Superior temporal gyrus (tissue), 1 donor: ENCODE data around the gene QPCTL.
"Not testable (repeated sequence)": the region's sequence is repeated elsewhere in the genome, so short reads cannot be mapped to it uniquely, and the experiment has no call there.

ENCODE experiments used
- DNase-seq: peaks from one replicate; pipeline ENCODE4 v3.0.0-alpha.2; 2016; ENCODE audit errors: extremely low spot score

QPCTL gene

DNA sequence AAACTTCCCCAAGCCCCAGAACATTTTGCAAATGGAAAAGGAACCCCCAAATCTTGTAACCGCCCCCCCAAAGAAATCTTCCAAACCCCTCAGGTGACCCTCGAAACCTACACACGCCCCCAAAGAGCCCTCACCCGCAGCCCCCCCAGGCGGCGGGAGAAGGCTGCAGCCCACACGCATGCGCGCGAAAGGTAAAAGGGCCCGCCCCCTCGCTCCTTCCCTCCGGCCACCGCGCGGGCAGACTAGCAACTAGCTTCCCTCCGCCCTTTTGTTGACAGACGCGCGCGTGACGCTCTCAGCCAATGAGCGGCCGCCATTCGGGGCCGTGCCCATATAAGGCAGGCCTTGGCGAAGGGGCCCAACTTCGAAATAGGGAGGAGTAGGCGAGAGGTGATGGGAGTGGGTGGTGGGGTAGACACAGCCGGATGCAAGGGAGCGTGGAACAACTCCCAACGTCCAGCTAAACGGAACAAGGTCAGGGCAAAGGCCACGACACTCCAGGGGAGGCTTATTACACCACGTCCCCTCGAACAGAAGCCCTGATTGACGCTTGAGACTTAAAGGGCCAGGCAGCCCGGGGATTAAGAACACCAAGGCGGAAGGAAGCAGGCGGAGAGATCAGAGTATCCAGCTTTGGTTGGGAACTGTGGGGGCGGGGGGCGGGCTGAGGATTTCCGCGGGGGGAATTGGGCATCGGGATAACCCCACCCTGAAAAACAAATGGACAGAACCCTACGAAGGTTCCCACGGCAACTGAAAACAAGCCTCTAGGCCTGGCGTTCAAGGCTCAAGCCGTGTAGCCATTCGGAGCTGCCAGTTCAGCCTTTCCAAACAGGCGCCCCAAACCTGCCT lies 24.9 kb downstream of the QPCTL start:
- DNase-seq = peak; percentile 100

- DNase-seq = no peak
Measured at GRCh38 chr19:45717983-45718650, 25.7 kb downstream of the QPCTL start.

DNA sequence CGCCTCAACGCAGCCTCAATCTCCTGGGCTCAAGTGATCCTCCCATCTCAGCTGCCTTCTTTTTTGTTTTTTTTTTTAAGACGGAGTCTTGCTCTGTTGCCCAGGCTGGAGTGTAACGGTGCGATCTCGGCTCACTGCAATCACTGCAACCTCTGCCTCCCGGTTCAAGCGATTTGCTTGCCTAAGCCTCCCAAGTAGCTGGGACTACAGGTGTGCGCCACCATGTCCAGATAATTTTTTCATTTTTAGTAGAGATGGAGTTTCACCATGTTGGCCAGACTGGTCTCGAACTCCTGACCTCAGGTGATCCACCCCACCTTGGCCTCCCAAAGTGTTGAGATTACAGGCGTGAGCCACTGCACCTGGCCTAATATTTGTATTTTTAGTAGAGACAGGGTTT lies 27.6 kb downstream of the QPCTL start:
- DNase-seq = not testable (repeated sequence)

DNA sequence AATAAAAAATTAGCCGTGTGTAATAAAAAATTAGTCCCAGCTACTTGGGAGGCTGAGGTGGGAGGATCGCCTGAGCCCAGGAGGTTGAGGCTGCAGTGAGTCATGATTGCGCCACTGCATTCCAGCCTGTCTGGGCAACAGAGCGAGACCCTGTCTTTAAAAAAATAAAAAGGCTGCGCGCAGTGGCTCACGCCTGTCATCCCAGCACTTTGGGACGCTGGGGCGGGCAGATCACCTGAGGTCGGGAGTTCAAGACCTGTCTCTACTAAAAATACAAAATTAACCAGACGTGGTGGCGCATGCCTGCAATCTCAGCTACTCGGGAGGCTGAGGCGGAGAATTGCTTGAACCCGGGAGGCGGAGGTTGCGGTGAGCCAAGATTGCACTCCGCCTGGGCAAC lies 36.2 kb downstream of the QPCTL start:
- not testable (repeated sequence) for DNase-seq

- DNase-seq = no peak
Measured at GRCh38 chr19:45729800-45730290, 37.4 kb downstream of the QPCTL start.

GRCh38 chr19:45730368-45731288 lies 38.2 kb downstream of the QPCTL start, which contains the start of gene FBXO46:
Gene FBXO46 (minus strand): TSS chr19:45730896. CDS start chr19:45713495, 17,401 bp downstream.
- peak; percentile 99 for DNase-seq

DNA sequence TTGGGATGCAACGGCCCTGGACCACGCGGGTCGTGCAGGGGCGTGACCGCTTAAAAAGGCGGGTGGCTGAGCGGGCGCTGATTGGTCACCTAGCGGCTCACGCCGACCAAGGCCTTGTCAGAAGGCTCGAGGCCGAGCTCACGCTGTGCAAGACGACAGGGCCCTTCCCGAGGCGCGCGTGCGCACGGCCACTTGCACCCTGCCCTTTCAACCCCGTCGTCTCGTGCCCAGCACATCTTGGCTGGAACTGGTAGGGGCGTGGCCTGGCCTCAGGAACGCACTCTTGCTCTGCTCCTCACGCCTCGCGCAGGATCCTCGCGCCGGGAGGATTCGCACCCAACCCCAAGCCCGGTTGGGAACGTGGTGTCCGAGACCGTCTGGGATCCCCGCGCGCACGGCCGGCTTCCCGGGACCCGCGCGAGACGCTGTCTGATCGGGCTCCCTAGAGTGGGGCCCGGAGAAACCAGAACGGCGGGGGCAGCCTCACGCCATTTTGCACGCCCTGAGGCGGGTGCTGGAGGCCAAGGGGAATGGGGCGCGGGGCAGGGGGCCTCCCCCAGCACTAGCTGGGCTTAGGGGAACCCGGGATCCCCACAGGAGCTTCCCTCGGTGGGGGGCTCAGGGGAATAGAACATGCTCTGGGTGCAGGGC lies 40.8 kb downstream of the QPCTL start, which contains the start of gene MEIOSIN:
MEIOSIN (plus strand) TSS at position 280 of the 651 bp plus-strand sequence. CDS start 1,938 bp downstream, outside the sequence.
- no peak for DNase-seq

GRCh38 chr19:45739498-45740439 lies 47.3 kb downstream of the QPCTL start:
- no peak for DNase-seq

- DNase-seq = no peak
Measured at GRCh38 chr19:45742969-45743368, 50.5 kb downstream of the QPCTL start.

GRCh38 chr19:45745606-45746005 lies 53.1 kb downstream of the QPCTL start:
- no peak for DNase-seq

DNA sequence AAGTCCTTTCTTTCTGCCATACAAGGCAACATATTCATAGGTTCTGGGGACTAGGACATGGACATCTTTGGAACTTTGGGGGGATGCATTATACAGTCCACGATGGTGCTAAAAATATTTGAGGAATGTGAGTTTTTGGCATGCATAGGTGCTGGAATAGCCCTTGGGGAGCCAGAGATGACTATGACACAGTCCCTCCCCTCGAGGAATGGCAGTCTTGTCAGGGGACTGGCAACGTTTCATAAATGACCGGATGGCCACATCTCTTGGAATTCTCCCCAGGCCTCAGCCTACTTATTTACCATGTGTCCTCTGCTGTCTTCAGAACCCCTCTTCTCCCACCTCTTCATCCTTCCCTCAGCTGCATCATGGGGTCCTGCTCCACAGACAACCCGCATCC lies 54.4 kb downstream of the QPCTL start:
- DNase-seq = no peak

DNA sequence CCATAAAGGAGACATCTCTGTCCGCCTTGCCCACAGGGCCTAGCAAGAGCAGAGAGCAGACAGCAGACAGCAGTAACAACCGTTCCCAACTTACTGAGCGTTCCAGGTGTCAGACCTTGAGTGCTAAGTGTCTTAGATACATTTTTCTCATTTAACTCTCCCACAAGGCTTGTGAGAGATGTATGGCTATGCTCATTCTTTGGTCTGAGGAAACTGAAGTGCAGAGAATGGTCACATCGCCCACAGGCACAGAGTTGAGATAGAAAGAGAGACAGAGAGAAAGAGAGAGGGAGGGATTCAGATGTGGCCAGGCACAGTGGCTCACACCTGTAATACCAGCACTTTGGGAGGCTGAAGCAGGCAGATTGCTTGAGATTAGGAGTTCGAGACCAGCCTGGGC lies 55.0 kb downstream of the QPCTL start:
- DNase-seq = no peak

DNA sequence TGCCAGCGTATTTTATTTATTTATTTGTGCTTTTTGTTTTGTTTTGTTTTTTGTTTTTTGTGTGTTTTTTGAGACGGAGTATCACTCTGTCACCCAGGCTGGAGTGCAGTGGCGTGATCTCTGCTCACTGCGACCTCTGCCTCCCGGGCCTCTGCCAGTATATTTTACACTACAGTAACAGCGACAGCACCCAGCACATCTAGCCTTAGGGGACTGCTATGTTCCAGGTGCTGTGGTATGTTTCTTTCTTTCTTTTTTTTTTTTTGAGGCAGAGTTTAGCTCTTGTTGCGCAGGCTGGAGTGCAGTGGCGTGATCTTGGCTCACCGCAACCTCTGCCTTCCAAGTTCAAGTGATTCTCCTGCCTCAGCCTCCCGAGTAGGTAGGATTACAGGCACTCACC lies 59.0 kb downstream of the QPCTL start:
- DNase-seq = not testable (repeated sequence)

DNA sequence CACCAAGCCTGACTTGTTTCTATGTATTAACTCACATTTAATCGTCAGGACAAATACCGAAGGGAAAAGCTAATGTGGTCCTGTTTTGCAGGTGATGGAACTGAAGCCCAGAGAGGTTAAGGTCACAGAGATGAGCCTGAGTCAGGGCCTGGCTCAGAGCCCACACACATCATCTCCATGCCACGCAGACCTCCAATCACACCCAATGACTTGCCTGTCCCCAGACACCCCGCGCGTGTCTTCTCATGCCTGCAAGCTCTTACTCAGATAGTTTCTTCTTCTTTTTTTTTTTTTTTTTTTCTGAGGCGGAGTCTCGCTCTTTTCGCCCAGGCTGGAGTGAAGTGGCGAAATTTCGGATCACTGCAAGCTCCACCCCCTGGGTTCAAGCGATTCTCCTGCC lies 60.2 kb downstream of the QPCTL start:
- DNase-seq = no peak

GRCh38 chr19:45753548-45753947 lies 61.1 kb downstream of the QPCTL start:
- no peak for DNase-seq
